H9 (cell line): Measurements from ENCODE around the gene RABL6. TPM values are rescaled to one million over a fixed set of nuclear protein-coding genes. Genes with fewer than 3 reads are reported as not detected.

Source experiments
- DNase-seq: peaks from one replicate; pipeline ENCODE4 v3.0.0-alpha.2; 2017
- H2AFZ ChIP-seq: one replicate; pipeline ENCODE4 v1.6.1; 2013; ENCODE audit warnings: mild to moderate bottlenecking, low read length, control low read depth, moderate library complexity
- H2AK5ac ChIP-seq: 2 replicates; pipeline ENCODE4 v1.6.1; 2013; ENCODE audit warnings: low read length, control low read depth, mixed read lengths; ENCODE audit not compliant: insufficient read length
- H2BK120ac ChIP-seq: one replicate; pipeline ENCODE4 v1.6.1; 2013; ENCODE audit warnings: low read depth, mild to moderate bottlenecking, low read length, control low read depth, inconsistent platforms; ENCODE audit not compliant: poor library complexity, severe bottlenecking
- H2BK12ac ChIP-seq: 2 replicates; pipeline ENCODE4 v1.6.1; 2013; ENCODE audit warnings: low read length, control low read depth, mixed read lengths, low read depth; ENCODE audit not compliant: insufficient read length
- H2BK15ac ChIP-seq: 2 replicates; pipeline ENCODE4 v1.6.1; 2013; ENCODE audit warnings: low read depth, low read length, control low read depth
- H2BK20ac ChIP-seq: one replicate; pipeline ENCODE4 v1.6.1; 2013; ENCODE audit warnings: low read depth, mild to moderate bottlenecking, low read length, control low read depth, inconsistent platforms; ENCODE audit not compliant: poor library complexity, severe bottlenecking
- H2BK5ac ChIP-seq: 2 replicates; pipeline ENCODE4 v1.6.1; 2013; ENCODE audit warnings: low read length, control low read depth, mixed read lengths; ENCODE audit not compliant: insufficient read length
- H3K14ac ChIP-seq: 2 replicates; pipeline ENCODE4 v1.6.1; 2013; ENCODE audit warnings: low read length, control low read depth; ENCODE audit not compliant: insufficient read depth
- H3K18ac ChIP-seq: 2 replicates; pipeline ENCODE4 v1.6.1; 2013; ENCODE audit warnings: low read depth, mild to moderate bottlenecking, mixed read lengths, low read length, control low read depth; ENCODE audit not compliant: insufficient read length
- H3K23ac ChIP-seq: 2 replicates; pipeline ENCODE4 v1.6.1; 2013; ENCODE audit warnings: low read length, control low read depth, mixed read lengths, low read depth; ENCODE audit not compliant: insufficient read length
- H3K23me2 ChIP-seq: 2 replicates; pipeline ENCODE4 v1.6.1; 2013; ENCODE audit warnings: low read depth, mild to moderate bottlenecking, mixed read lengths, low read length, control low read depth; ENCODE audit not compliant: insufficient read length, poor library complexity, severe bottlenecking
- H3K27ac ChIP-seq: 2 replicates; pipeline ENCODE4 v1.5.1; 2013; ENCODE audit warnings: low read length, control low read depth, mixed read lengths, low read depth; ENCODE audit not compliant: insufficient read length
- H3K27me3 ChIP-seq: 2 replicates; pipeline ENCODE4 v1.6.1; 2013; ENCODE audit warnings: low read length, control low read depth, inconsistent platforms; ENCODE audit not compliant: insufficient read depth
- H3K4ac ChIP-seq: 2 replicates; pipeline ENCODE4 v1.6.1; 2013; ENCODE audit warnings: low read depth, mild to moderate bottlenecking, control low read depth, inconsistent platforms, low read length, moderate library complexity
- H3K4me1 ChIP-seq: 2 replicates; pipeline ENCODE4 v1.6.1; 2013; ENCODE audit warnings: low read length, control low read depth, inconsistent platforms; ENCODE audit not compliant: insufficient read depth
- H3K4me2 ChIP-seq: 2 replicates; pipeline ENCODE4 v1.6.1; 2013; ENCODE audit warnings: low read length, control low read depth, mixed read lengths; ENCODE audit not compliant: insufficient read length, insufficient read depth
- H3K56ac ChIP-seq: 2 replicates; pipeline ENCODE4 v1.6.1; 2013; ENCODE audit warnings: low read depth, mild to moderate bottlenecking, mixed read lengths, low read length, control low read depth; ENCODE audit not compliant: insufficient read length
- H3K79me1 ChIP-seq: 2 replicates; pipeline ENCODE4 v1.6.1; 2013; ENCODE audit warnings: low read depth, mild to moderate bottlenecking, moderate library complexity, low read length, control low read depth, inconsistent platforms; ENCODE audit not compliant: insufficient read depth, poor library complexity, severe bottlenecking
- H3K79me2 ChIP-seq: 2 replicates; pipeline ENCODE4 v1.6.1; 2013; ENCODE audit warnings: low read length, control low read depth, inconsistent platforms; ENCODE audit not compliant: insufficient read depth
- H3K9ac ChIP-seq: 2 replicates; pipeline ENCODE4 v1.6.1; 2013; ENCODE audit warnings: low read length, control low read depth, mixed read lengths; ENCODE audit not compliant: insufficient read length; ENCODE audit errors: extremely low read depth
- H3K9me3 ChIP-seq: one replicate; pipeline ENCODE4 v1.6.1; 2013; ENCODE audit warnings: low read depth, low read length, inconsistent platforms; ENCODE audit not compliant: control insufficient read depth
- H3T11ph ChIP-seq: one replicate; pipeline ENCODE4 v1.6.1; 2013; ENCODE audit warnings: mild to moderate bottlenecking, low read length, control low read depth, inconsistent platforms
- H4K20me1 ChIP-seq: one replicate; pipeline ENCODE4 v1.6.1; 2013; ENCODE audit not compliant: control insufficient read depth, insufficient read length, insufficient read depth
- H4K5ac ChIP-seq: 2 replicates; pipeline ENCODE4 v1.6.1; 2013; ENCODE audit warnings: low read depth, mild to moderate bottlenecking, mixed read lengths, low read length, control low read depth; ENCODE audit not compliant: insufficient read length
- H4K8ac ChIP-seq: replicated peaks from 2 replicates; pipeline ENCODE4 v1.6.1; 2013; ENCODE audit warnings: low read length, control low read depth, mixed read lengths, low read depth; ENCODE audit not compliant: insufficient read length
- H4K91ac ChIP-seq: 2 replicates; pipeline ENCODE4 v1.6.1; 2013; ENCODE audit warnings: low read depth, mild to moderate bottlenecking, moderate library complexity, mixed read lengths, low read length, control low read depth; ENCODE audit not compliant: insufficient read length
- H3K27ac Mint-ChIP-seq, 3 experiments: 2 replicates in 2 of 3; 3 replicates in 1 of 3; pipeline ENCODE4 v1.8.0; 2020 to 2021; ENCODE audit warnings: mixed read lengths in 3 of 3, mild to moderate bottlenecking in 1 of 3, moderate library complexity in 1 of 3
- H3K27me3 Mint-ChIP-seq: 2 replicates; pipeline ENCODE4 v1.8.0; 2021; ENCODE audit warnings: low read depth, mild to moderate bottlenecking, moderate library complexity, mixed read lengths
- H3K36me3 Mint-ChIP-seq, 3 experiments: 2 replicates in 2 of 3; 3 replicates in 1 of 3; pipeline ENCODE4 v1.8.0; 2020 to 2021; ENCODE audit warnings: low read depth in 3 of 3, mixed read lengths in 3 of 3; ENCODE audit not compliant: insufficient read depth in 1 of 3
- H3K4me1 Mint-ChIP-seq, 2 experiments: 2 replicates each; pipeline ENCODE4 v1.8.0; 2020; ENCODE audit warnings: mixed read lengths in 2 of 2
- H3K4me3 Mint-ChIP-seq, 2 experiments: 2 replicates in 1 of 2; 3 replicates in 1 of 2; pipeline ENCODE4 v1.8.0; 2020 to 2021; ENCODE audit warnings: mild to moderate bottlenecking in 2 of 2, mixed read lengths in 2 of 2, moderate library complexity in 1 of 2
- H3K9me3 Mint-ChIP-seq, 2 experiments: 2 replicates in 1 of 2; 3 replicates in 1 of 2; pipeline ENCODE4 v1.8.0; 2020; ENCODE audit warnings: mild to moderate bottlenecking in 2 of 2, mixed read lengths in 2 of 2, moderate library complexity in 1 of 2
- WGBS: extraction: QIAGEN DNeasy Blood & Tissue Kit; methylation state at CpG from one replicate; pipeline ENCODE4 v1.1.7; 2013; ENCODE audit warnings: missing lambda C conversion rate, low lambda C conversion rate, mixed read lengths; ENCODE audit not compliant: insufficient read length; ENCODE audit errors: extremely low coverage; 5-methylcytosine and 5-hydroxymethylcytosine counted together
- total RNA-seq: library from RNA; stranded (reverse); gene quantifications from 2 replicates; pipeline ENCODE4 v1.2.1, GENCODE V29; 2021
- TF ChIP-seq, protein P1 (sequence below): fragments of 200-600 bp; sonication (generic); conservative IDR thresholded peaks from 3 replicates; pipeline ENCODE4 v1.8.0; 2021; ENCODE audit warnings: antibody characterized with exemption, mild to moderate bottlenecking

RABL6 gene
- total RNA-seq, 1 experiment from 2014 or later = 108 TPM

- no CpG with 5 or more reads among the region's 15 CpGs for WGBS
These were observed 50.7 kb downstream of the RABL6 start for GRCh38 chr9:136858452-136858843.

More at GRCh38 chr9:136858452-136858843, 50.7 kb downstream of the RABL6 start:
- no peak overlapping the region for H4K91ac ChIP-seq
- no peaks in the 10 kb centered on the region for H3K79me2 ChIP-seq
- no peaks in the 10 kb centered on the region; the same call in 1 of the 2 replicates for H3K27me3 Mint-ChIP-seq
- H2AK5ac ChIP-seq = no peak overlapping the region
- H3K9me3 Mint-ChIP-seq = no peaks in the 10 kb centered on the region
- DNase-seq = no peak
- no peak overlapping the region for H3T11ph ChIP-seq
- H2BK20ac ChIP-seq = no peak overlapping the region
- H3K36me3 Mint-ChIP-seq = peaks cover 7 to 29% (median 22%) of the 10 kb centered on the region in 3 experiments; a peak in 6 of 7 replicates
- no peak overlapping the region for H3K23ac ChIP-seq
- H2AFZ ChIP-seq = no peak overlapping the region
- H2BK5ac ChIP-seq = no peak overlapping the region
- no peak overlapping the region for H3K4me2 ChIP-seq
- H3K9ac ChIP-seq = no peak overlapping the region
- H3K56ac ChIP-seq = no peak overlapping the region
- no peak overlapping the region for H4K5ac ChIP-seq
- no peaks in the 10 kb centered on the region for H3K79me1 ChIP-seq
- no peak overlapping the region for H2BK120ac ChIP-seq
- no peak overlapping the region for H4K8ac ChIP-seq
- no peaks in the 10 kb centered on the region for H3K23me2 ChIP-seq
- H3K14ac ChIP-seq = no peak overlapping the region
- H3K27me3 ChIP-seq = no peaks in the 10 kb centered on the region
- H3K4me1 ChIP-seq = no peaks in the 10 kb centered on the region
- no peak overlapping the region for H3K27ac ChIP-seq
- H2BK12ac ChIP-seq = no peak overlapping the region
- TF ChIP-seq, protein P1, sequence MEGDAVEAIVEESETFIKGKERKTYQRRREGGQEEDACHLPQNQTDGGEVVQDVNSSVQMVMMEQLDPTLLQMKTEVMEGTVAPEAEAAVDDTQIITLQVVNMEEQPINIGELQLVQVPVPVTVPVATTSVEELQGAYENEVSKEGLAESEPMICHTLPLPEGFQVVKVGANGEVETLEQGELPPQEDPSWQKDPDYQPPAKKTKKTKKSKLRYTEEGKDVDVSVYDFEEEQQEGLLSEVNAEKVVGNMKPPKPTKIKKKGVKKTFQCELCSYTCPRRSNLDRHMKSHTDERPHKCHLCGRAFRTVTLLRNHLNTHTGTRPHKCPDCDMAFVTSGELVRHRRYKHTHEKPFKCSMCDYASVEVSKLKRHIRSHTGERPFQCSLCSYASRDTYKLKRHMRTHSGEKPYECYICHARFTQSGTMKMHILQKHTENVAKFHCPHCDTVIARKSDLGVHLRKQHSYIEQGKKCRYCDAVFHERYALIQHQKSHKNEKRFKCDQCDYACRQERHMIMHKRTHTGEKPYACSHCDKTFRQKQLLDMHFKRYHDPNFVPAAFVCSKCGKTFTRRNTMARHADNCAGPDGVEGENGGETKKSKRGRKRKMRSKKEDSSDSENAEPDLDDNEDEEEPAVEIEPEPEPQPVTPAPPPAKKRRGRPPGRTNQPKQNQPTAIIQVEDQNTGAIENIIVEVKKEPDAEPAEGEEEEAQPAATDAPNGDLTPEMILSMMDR = no peak
- no peak overlapping the region for H2BK15ac ChIP-seq
- H3K4me3 Mint-ChIP-seq = no peak overlapping the region
- no peak overlapping the region for H3K4ac ChIP-seq
- no peaks in the 10 kb centered on the region for H4K20me1 ChIP-seq
- no peak overlapping the region for H3K27ac Mint-ChIP-seq
- no peak overlapping the region for H3K18ac ChIP-seq
- no peaks in the 10 kb centered on the region for H3K4me1 Mint-ChIP-seq
- H3K9me3 ChIP-seq = no peaks in the 10 kb centered on the region
